Gastrocnemius medialis (tissue), 4 donors: ENCODE results near the gene SERPINA5. TPM values are rescaled to one million over a fixed set of nuclear protein-coding genes. Genes with fewer than 3 reads are reported as not detected.

Experiments used
- ATAC-seq, 2 donors: fragments of 150-250 bp; one replicate each; pipeline ENCODE4 v1.9.1; 2016
- DNase-seq, 2 donors: peaks; one replicate each; pipeline ENCODE4 v3.0.0-alpha.2; 2019
- H3K27ac ChIP-seq, 4 donors: fragments of 200-600 bp; sonication (generic); 1 replicate in 1 of 4; 2 replicates in 3 of 4; pipeline ENCODE4 v1.5.1; 2016 to 2018; ENCODE audit warnings: mild to moderate bottlenecking in 2 of 4, moderate library complexity in 1 of 4
- H3K27me3 ChIP-seq, 3 donors: fragments of 200-600 bp; sonication (generic) in 2 of 3; 1 replicate in 1 of 3; 2 replicates in 2 of 3; pipeline versions ENCODE4 v1.5.1 to v1.6.0; 2016 to 2019; ENCODE audit warnings: mild to moderate bottlenecking in 1 of 3, moderate library complexity in 1 of 3
- H3K36me3 ChIP-seq, 2 donors: fragments of 200-600 bp; sonication (generic) in 1 of 2; one replicate each; pipeline ENCODE4 v1.5.1; 2017 to 2018
- H3K4me1 ChIP-seq, 2 donors: fragments of 200-600 bp; sonication (generic) in 1 of 2; one replicate each; pipeline ENCODE4 v1.5.1; 2016 to 2017; ENCODE audit warnings: mild to moderate bottlenecking in 2 of 2
- H3K4me3 ChIP-seq, 4 donors: fragments of 200-600 bp; sonication (generic) in 3 of 4; 1 replicate in 1 of 4; 2 replicates in 3 of 4; pipeline ENCODE4 v1.5.1; 2016 to 2019; ENCODE audit warnings: mild to moderate bottlenecking in 2 of 4
- H3K9me3 ChIP-seq, 3 donors: fragments of 200-600 bp; sonication (generic) in 2 of 3; 1 replicate in 1 of 3; 2 replicates in 2 of 3; pipeline ENCODE4 v1.5.1; 2016 to 2019
- CTCF ChIP-seq, 5 experiments: fragments of 450-650 bp in 3 of 5; fragments of 200-600 bp in 2 of 5; sonication (generic) in 2 of 5; IDR thresholded peaks in 4 of 5; conservative IDR thresholded peaks in 1 of 5; 1 replicate in 4 of 5; 2 replicates in 1 of 5; pipeline ENCODE4 v1.5.1; 2016 to 2019; ENCODE audit warnings: antibody characterized with exemption in 5 of 5, mild to moderate bottlenecking in 3 of 5, moderate library complexity in 3 of 5
- POLR2A ChIP-seq, 2 donors: fragments of 450-650 bp; IDR thresholded peaks; one replicate each; pipeline ENCODE4 v1.6.1; 2017; ENCODE audit warnings: antibody characterized with exemption in 2 of 2, mild to moderate bottlenecking in 2 of 2, moderate library complexity in 2 of 2
- in situ Hi-C, 4 donors: fragments of 200-750 bp; cut with MboI; loops; one replicate each; pipeline versions ENCODE4 v1.15.0 to v1.8.0; 2017; ENCODE audit warnings: low sequenced_read_pairs in 4 of 4
- intact Hi-C: fragments of 100-400 bp; cut with DNase I; formaldehyde crosslinking; loops from one replicate; pipeline ENCODE4 v1.15.1; 2023; ENCODE audit warnings: low total_unique reads
- total RNA-seq, 4 donors: library from RNA; depleted of rRNA; stranded (reverse); fragments of >200 nt; gene quantifications; one replicate each; pipeline versions ENCODE4 v1.1.0 to v1.2.3, GENCODE V29; 2016

Gene SERPINA5
- total RNA-seq, 4 donors from 2014 or later, result 1.8 to 63.2 (median 19.8) TPM

- Histone ChIP-seq H3K27ac (no peak overlapping the region), H3K4me3 (no peak overlapping the region), H3K9me3 (no peaks in the 10 kb centered on the region), H3K27me3 (no peaks in the 10 kb centered on the region), H3K36me3 (no peaks in the 10 kb centered on the region), H3K4me1 (no peaks in the 10 kb centered on the region)
- intact Hi-C loops (no loop called here), in situ Hi-C loops (no loop called here)
- DNase-seq (no peak), ATAC-seq (no peak)
- no peak for TF ChIP-seq POLR2A (IDR thresholded peaks at IDR 0.05)
- no peak for TF ChIP-seq CTCF (IDR thresholded peaks at IDR 0.05 in 4 of 5, conservative IDR thresholded peaks at IDR 0.05 in 1 of 5)
Observed at GRCh38 chr14:94568186-94568585, 13.0 kb upstream of the SERPINA5 start.

- intact Hi-C loops, result no loop called here
Observed at GRCh38 chr14:94569381-94570001, 11.7 kb upstream of the SERPINA5 start.

GRCh38 chr14:94570002-94570400 lies 11.2 kb upstream of the SERPINA5 start:
- H3K4me3 ChIP-seq, result no peak overlapping the region
- H3K27ac ChIP-seq, result no peak overlapping the region
- in situ Hi-C loops (no loop called here), intact Hi-C loops (no loop called here)
- no peaks in the 10 kb centered on the region for H3K27me3 ChIP-seq
- no peaks in the 10 kb centered on the region for H3K36me3 ChIP-seq
- no peak for TF ChIP-seq POLR2A (IDR thresholded peaks at IDR 0.05)
- no peak for TF ChIP-seq CTCF (IDR thresholded peaks at IDR 0.05 in 4 of 5, conservative IDR thresholded peaks at IDR 0.05 in 1 of 5)
- no peak for DNase-seq
- no peaks in the 10 kb centered on the region for H3K9me3 ChIP-seq
- no peak for ATAC-seq
- no peaks in the 10 kb centered on the region for H3K4me1 ChIP-seq

More at GRCh38 chr14:94569381-94570001, 11.7 kb upstream of the SERPINA5 start:
- Histone ChIP-seq H3K36me3 (no peaks in the 10 kb centered on the region), H3K4me3 (no peak overlapping the region), H3K27me3 (no peaks in the 10 kb centered on the region), H3K9me3 (no peaks in the 10 kb centered on the region), H3K27ac (no peak overlapping the region), H3K4me1 (no peaks in the 10 kb centered on the region)
- no peak for ATAC-seq
- in situ Hi-C loops, result no loop called here
- no peak for TF ChIP-seq POLR2A (IDR thresholded peaks at IDR 0.05)
- TF ChIP-seq CTCF (IDR thresholded peaks at IDR 0.05 in 4 of 5, conservative IDR thresholded peaks at IDR 0.05 in 1 of 5), result no peak
- peak in 1 of 2 donors; percentile 30 for DNase-seq

- in situ Hi-C loops, result no loop called here
- intact Hi-C loops, result no loop called here
- ATAC-seq (peak; percentile 32 to 46), DNase-seq (peak in 1 of 2 donors; percentile 24)
- Histone ChIP-seq H3K36me3 (no peaks in the 10 kb centered on the region), H3K4me1 (no peaks in the 10 kb centered on the region), H3K27me3 (no peaks in the 10 kb centered on the region), H3K9me3 (no peaks in the 10 kb centered on the region), H3K27ac (no peak overlapping the region), H3K4me3 (no peak overlapping the region)
- TF ChIP-seq CTCF (IDR thresholded peaks at IDR 0.05 in 4 of 5, conservative IDR thresholded peaks at IDR 0.05 in 1 of 5) (no peak), POLR2A (IDR thresholded peaks at IDR 0.05) (no peak)
Observed at GRCh38 chr14:94570440-94570839, 10.8 kb upstream of the SERPINA5 start.

GRCh38 chr14:94571395-94571794 lies 9.8 kb upstream of the SERPINA5 start:
- no peak for DNase-seq
- no peaks in the 10 kb centered on the region for H3K27me3 ChIP-seq
- intact Hi-C loops, result no loop called here
- no peaks in the 10 kb centered on the region for H3K4me1 ChIP-seq
- in situ Hi-C loops, result no loop called here
- TF ChIP-seq POLR2A (IDR thresholded peaks at IDR 0.05), result no peak
- TF ChIP-seq CTCF (IDR thresholded peaks at IDR 0.05 in 4 of 5, conservative IDR thresholded peaks at IDR 0.05 in 1 of 5), result no peak
- peak overlapping the region in 3 of 4 donors; percentile 11 to 33 (median 25) for H3K27ac ChIP-seq
- no peak overlapping the region for H3K4me3 ChIP-seq
- ATAC-seq, result no peak
- H3K36me3 ChIP-seq, result no peaks in the 10 kb centered on the region
- H3K9me3 ChIP-seq, result no peaks in the 10 kb centered on the region
